Measurements from ENCODE around the gene TTC23L. TPM values are rescaled to one million over a fixed set of nuclear protein-coding genes. Genes with fewer than 3 reads are reported as not detected.

TTC23L gene
- total RNA-seq, 4 donors from 2014 or later: 0.45 to 7.1 (median 0.75) TPM

- Histone ChIP-seq H3K27me3 (no peaks in the 10 kb centered on the region), H3K4me3 (replicated peaks in 1 of 3) (no peak overlapping the region), H3K4me1 (no peaks in the 10 kb centered on the region), H3K9me3 (no peaks in the 10 kb centered on the region), H3K27ac (no peak overlapping the region), H3K36me3 (no peaks in the 10 kb centered on the region)
- TF ChIP-seq CTCF (IDR thresholded peaks at IDR 0.05) (no peak), POLR2A (IDR thresholded peaks at IDR 0.05) (no peak)
- DNase-seq: no peak
- 91 to 94% methylated on average over 6 of the region's 6 CpGs for WGBS, 2 donors
- intact Hi-C loops (cut with DNase I): no loop called here
Observed at GRCh38 chr5:34892414-34892813, 53.5 kb downstream of the TTC23L start.

GRCh38 chr5:34894716-34895115, 55.8 kb downstream of the TTC23L start:
- no peak for DNase-seq
- no peaks in the 10 kb centered on the region for H3K4me1 ChIP-seq
- 96 to 97% methylated on average over 1 of the region's 1 CpG for WGBS, 2 donors
- H3K27ac ChIP-seq: no peak overlapping the region
- TF ChIP-seq CTCF (IDR thresholded peaks at IDR 0.05) (no peak), POLR2A (IDR thresholded peaks at IDR 0.05) (no peak)
- intact Hi-C loops (cut with DNase I): loop anchor here (5.0 kb wide), 2 partner anchors 367 to 412 kb away; no protein-coding TSS in a partner anchor
- no peaks in the 10 kb centered on the region for H3K36me3 ChIP-seq
- no peaks in the 10 kb centered on the region for H3K27me3 ChIP-seq
- no peak overlapping the region for H3K4me3 ChIP-seq (replicated peaks in 1 of 3)
- no peaks in the 10 kb centered on the region for H3K9me3 ChIP-seq

- Histone ChIP-seq H3K36me3 (no peaks in the 10 kb centered on the region), H3K4me1 (no peaks in the 10 kb centered on the region), H3K27ac (no peak overlapping the region), H3K27me3 (no peaks in the 10 kb centered on the region), H3K9me3 (no peaks in the 10 kb centered on the region), H3K4me3 (replicated peaks in 1 of 3) (no peak overlapping the region)
- no peak for DNase-seq
- intact Hi-C loops (cut with DNase I): loop anchor here (5.0 kb wide), 2 partner anchors 369 to 414 kb away; no protein-coding TSS in a partner anchor
- WGBS, 2 donors: 83 to 96% methylated on average over 2 of the region's 2 CpGs
- TF ChIP-seq CTCF (IDR thresholded peaks at IDR 0.05) (no peak), POLR2A (IDR thresholded peaks at IDR 0.05) (no peak)
Observed at GRCh38 chr5:34895641-34896419, 56.9 kb downstream of the TTC23L start.

GRCh38 chr5:34897646-34898045, 58.7 kb downstream of the TTC23L start:
- no peaks in the 10 kb centered on the region for H3K9me3 ChIP-seq
- TF ChIP-seq CTCF (IDR thresholded peaks at IDR 0.05): no peak
- no peak for TF ChIP-seq POLR2A (IDR thresholded peaks at IDR 0.05)
- H3K4me3 ChIP-seq (replicated peaks in 1 of 3): no peak overlapping the region
- H3K4me1 ChIP-seq: no peaks in the 10 kb centered on the region
- H3K27ac ChIP-seq: no peak overlapping the region
- H3K27me3 ChIP-seq: no peaks in the 10 kb centered on the region
- intact Hi-C loops (cut with DNase I): loop anchor here (5.0 kb wide), 2 partner anchors 370 to 415 kb away; no protein-coding TSS in a partner anchor
- H3K36me3 ChIP-seq: no peaks in the 10 kb centered on the region
- DNase-seq: no peak

- no peak for TF ChIP-seq POLR2A (IDR thresholded peaks at IDR 0.05)
- peak in 5 of 6 experiments; percentile 65 to 78 (median 76) for TF ChIP-seq CTCF (IDR thresholded peaks at IDR 0.05)
- peak; percentile 58 to 66 for DNase-seq
Observed at GRCh38 chr5:34898258-34898895, 59.4 kb downstream of the TTC23L start.

More at GRCh38 chr5:34898258-34898895, 59.4 kb downstream of the TTC23L start:
- no peak overlapping the region for H3K27ac ChIP-seq
- H3K36me3 ChIP-seq: no peaks in the 10 kb centered on the region
- intact Hi-C loops (cut with DNase I): loop anchor here (5.0 kb wide), 2 partner anchors 371 to 416 kb away; no protein-coding TSS in a partner anchor
- no peaks in the 10 kb centered on the region for H3K4me1 ChIP-seq
- H3K4me3 ChIP-seq (replicated peaks in 1 of 3): no peak overlapping the region
- no peaks in the 10 kb centered on the region for H3K27me3 ChIP-seq
- 1% methylated on average over 3 of the region's 3 CpGs for whole genome bisulfite sequencing, 2 donors
- H3K9me3 ChIP-seq: no peaks in the 10 kb centered on the region

Data from thyroid gland (tissue), 4 donors.